Ectodermal cell (in vitro differentiated cells): ENCODE data around the gene SSTR3.

ENCODE experiments used
- H3K27ac ChIP-seq: 2 replicates; pipeline ENCODE4 v1.7.0; 2013; ENCODE audit warnings: mild to moderate bottlenecking, low read depth, low read length; ENCODE audit not compliant: insufficient read depth, poor library complexity, severe bottlenecking
- H3K27me3 ChIP-seq: 2 replicates; pipeline ENCODE4 v1.7.0; 2013; ENCODE audit warnings: mild to moderate bottlenecking, low read length; ENCODE audit not compliant: insufficient read depth, control insufficient read depth, poor library complexity, severe bottlenecking
- H3K36me3 ChIP-seq: one replicate; pipeline ENCODE4 v1.7.0; 2013; ENCODE audit warnings: low read length; ENCODE audit not compliant: control insufficient read depth, insufficient read depth
- H3K4me1 ChIP-seq: one replicate; pipeline ENCODE4 v1.7.0; 2013; ENCODE audit warnings: low read length; ENCODE audit not compliant: control insufficient read depth, insufficient read depth
- H3K4me3 ChIP-seq: 2 replicates; pipeline ENCODE4 v1.7.0; 2013; ENCODE audit warnings: low read depth, low read length, control low read depth; ENCODE audit not compliant: insufficient read depth
- H3K9me3 ChIP-seq: 2 replicates; pipeline ENCODE4 v1.7.0; 2013; ENCODE audit warnings: mild to moderate bottlenecking, low read length, moderate library complexity; ENCODE audit not compliant: control insufficient read depth
- WGBS, 2 experiments: methylation state at CpG; one replicate each; pipeline ENCODE4 v1.1.7; 2013; ENCODE audit warnings: missing lambda C conversion rate in 2 of 2; 5-methylcytosine and 5-hydroxymethylcytosine counted together

SSTR3 gene

DNA sequence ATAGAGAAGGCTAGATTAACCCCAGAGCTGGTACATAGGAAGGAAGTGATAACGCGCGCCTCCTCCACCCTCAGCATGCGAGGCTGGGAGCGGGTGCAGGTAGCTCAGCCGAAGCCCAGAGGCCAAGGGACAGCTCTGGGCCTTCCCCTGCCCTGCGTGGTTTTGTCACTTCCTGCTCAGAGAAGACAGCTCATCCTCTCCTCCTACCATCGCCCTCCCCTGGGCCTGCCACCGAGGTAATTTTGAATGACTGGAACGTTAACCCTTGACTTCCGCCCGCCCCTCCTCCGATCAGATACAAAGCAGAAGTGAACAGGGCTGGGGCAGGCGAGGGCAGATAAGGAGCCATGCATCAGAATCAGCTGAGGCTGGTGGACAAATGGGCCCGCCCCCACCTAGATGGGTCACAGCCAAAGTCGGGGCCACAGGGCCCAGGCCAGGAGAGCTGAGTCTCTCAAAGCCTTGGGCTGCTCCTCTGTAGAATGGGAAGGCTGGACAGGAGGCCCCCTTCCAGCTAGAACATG lies 30.2 kb upstream of the SSTR3 start:
- Histone ChIP-seq H3K9me3 (no peaks in the 10 kb centered on the region), H3K27me3 (no peaks in the 10 kb centered on the region), H3K4me3 (no peak overlapping the region), H3K36me3 (no peaks in the 10 kb centered on the region), H3K27ac (no peak overlapping the region), H3K4me1 (peaks cover 5% of the 10 kb centered on the region)
- 72 to 75% methylated on average over 16 of the region's 16 CpGs for WGBS, 2 experiments

DNA sequence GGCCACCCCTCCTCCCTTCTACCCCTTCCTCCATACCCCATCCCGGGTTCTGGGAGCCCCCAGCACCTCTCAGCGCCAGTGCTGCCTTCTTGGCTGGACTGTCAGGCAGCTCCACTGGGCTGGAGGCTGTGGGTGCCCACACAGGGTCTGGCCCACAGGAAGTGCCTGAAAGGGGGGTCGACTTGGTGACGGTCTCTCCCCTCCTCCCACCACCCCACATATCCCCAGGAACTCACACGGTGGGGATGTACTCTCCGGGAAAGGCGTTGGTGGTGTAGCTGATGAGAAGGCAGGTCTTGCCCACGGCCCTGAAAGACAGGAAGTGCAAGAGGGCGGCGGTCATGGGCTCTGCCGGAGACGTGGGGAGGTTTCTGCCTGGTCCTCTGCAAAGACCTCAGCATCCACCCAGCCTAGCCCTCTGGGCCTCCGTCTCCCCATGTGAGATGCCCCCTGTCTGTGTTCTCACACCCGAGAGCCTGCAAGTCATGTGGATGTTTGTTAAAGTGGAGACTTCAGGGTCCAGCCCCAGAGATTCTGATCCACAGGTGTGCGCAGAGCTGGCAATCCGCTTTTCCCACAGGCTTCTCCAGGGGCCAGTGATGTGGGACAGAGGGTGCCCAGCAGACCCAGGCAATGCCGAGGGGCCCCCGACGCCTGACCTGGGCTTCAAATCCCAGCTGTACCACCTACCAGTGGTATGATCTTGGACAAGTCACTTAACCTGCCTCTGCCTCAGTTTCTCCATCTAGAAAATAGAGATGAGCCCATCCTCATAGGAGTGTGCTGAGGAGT lies 29.3 kb upstream of the SSTR3 start:
- no peak overlapping the region for H3K4me3 ChIP-seq
- 85 to 86% methylated on average over 19 of the region's 19 CpGs for WGBS, 2 experiments
- H3K27ac ChIP-seq = no peak overlapping the region
- H3K36me3 ChIP-seq = no peaks in the 10 kb centered on the region
- H3K9me3 ChIP-seq = no peaks in the 10 kb centered on the region
- H3K27me3 ChIP-seq = no peaks in the 10 kb centered on the region
- H3K4me1 ChIP-seq = peaks cover 5% of the 10 kb centered on the region

DNA sequence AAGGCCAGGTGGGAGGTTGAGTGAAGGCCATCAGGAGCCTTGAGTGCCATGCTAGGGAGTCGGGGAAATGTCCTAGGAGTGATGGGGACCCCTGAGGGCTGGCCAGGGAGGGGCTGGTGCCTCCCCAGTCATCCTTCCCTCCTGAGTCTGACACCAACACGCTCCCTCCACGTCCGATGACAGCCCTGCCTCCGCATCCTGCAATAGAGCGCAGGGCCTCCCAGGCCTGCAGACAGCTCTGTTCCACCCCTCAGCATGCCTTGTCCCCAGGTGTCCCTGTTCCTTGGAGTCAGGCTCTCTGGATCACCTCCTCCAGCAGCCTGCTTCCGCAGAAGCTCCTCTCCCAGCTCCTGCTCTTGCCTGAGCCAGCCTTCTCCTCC lies 28.7 kb upstream of the SSTR3 start:
- Histone ChIP-seq H3K4me1 (peaks cover 5% of the 10 kb centered on the region), H3K36me3 (no peaks in the 10 kb centered on the region), H3K27ac (no peak overlapping the region), H3K27me3 (no peaks in the 10 kb centered on the region), H3K9me3 (no peaks in the 10 kb centered on the region), H3K4me3 (no peak overlapping the region)
- 88 to 92% methylated on average over 7 of the region's 7 CpGs for WGBS, 2 experiments

DNA sequence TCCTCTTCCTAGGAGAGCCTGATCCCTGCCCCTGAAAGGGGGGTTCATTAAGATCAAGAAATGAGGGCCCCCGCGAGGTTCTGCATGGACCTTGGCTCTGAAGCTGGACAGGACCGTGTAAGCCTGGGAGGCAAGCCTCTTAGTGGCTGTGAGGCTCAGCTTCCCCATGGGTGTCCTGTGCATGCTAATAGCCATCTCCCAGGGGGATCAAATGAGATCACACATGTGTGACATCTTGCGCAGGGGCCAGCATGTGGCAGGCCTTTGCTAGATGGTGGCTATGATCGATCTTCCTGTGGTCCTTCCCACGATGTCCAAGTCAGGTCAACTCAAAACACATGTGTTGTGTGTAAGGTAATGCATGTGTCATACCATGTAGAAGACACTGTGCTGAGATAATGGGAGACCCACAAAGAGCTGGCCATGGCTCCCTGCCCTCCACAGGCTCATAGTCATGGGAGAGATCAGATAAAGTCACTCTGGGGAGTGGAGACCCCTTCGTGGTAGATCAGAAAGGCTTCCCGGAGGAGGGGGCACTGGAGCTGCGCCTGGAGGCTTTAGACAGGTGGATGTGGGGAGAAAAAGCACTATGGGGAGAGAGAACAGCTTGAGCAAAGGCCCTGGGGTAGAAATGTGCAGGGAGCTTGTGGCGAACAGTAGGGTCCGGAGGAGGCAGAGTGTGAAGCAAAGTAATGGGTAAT lies 28.1 kb upstream of the SSTR3 start:
- no peaks in the 10 kb centered on the region for H3K36me3 ChIP-seq
- H3K9me3 ChIP-seq = no peaks in the 10 kb centered on the region
- H3K27ac ChIP-seq = no peak overlapping the region
- peaks cover 5% of the 10 kb centered on the region for H3K4me1 ChIP-seq
- 86 to 87% methylated on average over 11 of the region's 11 CpGs for WGBS, 2 experiments
- H3K27me3 ChIP-seq = no peaks in the 10 kb centered on the region
- no peak overlapping the region for H3K4me3 ChIP-seq

DNA sequence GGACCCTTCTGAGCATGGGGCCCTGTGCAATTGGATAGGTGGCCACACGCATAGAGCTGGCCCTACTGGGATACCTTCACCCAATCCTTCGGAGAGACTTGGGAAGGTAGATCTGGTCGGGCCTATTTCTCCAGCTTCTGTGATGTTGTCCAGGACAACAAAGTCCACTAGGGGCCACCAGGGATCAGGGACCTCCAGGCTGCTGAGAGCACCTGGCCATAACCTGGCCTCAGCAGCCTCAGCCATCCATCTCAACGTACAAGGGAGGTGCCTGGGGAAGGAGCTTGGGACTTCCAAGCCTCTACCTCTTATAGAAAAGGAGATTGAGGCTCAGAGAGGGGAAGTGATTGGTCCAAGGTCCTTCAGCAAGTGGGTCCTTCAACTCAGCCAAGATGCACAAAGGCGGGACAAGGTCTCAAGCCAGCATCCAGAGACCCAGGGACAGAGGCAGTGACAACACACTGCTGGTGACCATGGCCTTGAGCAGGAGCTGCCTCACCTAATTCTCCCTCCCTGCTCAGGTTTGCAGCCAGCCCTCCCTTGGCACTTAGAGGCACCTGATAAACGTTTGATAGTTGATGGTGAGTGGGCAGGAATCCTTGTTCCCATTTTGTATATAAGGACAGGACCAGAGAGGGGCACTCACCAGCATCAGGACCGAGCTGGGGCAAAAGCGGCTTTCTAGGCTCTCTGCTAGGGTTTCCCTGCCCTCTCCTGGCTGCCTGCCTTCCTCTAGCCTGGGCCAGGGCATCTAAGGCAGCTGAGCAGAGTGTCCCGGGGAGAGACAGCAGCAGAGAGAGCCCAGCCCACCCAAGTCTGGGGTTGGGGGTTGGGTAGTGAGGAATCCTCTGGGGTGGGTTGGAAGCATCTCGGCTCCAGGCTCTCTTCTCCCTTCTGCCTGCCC lies 27.3 kb upstream of the SSTR3 start:
- Histone ChIP-seq H3K4me1 (peaks cover 5% of the 10 kb centered on the region), H3K27me3 (no peaks in the 10 kb centered on the region), H3K27ac (no peak overlapping the region), H3K9me3 (no peaks in the 10 kb centered on the region), H3K4me3 (no peak overlapping the region), H3K36me3 (no peaks in the 10 kb centered on the region)
- 79 to 80% methylated on average over 10 of the region's 10 CpGs for WGBS, 2 experiments

DNA sequence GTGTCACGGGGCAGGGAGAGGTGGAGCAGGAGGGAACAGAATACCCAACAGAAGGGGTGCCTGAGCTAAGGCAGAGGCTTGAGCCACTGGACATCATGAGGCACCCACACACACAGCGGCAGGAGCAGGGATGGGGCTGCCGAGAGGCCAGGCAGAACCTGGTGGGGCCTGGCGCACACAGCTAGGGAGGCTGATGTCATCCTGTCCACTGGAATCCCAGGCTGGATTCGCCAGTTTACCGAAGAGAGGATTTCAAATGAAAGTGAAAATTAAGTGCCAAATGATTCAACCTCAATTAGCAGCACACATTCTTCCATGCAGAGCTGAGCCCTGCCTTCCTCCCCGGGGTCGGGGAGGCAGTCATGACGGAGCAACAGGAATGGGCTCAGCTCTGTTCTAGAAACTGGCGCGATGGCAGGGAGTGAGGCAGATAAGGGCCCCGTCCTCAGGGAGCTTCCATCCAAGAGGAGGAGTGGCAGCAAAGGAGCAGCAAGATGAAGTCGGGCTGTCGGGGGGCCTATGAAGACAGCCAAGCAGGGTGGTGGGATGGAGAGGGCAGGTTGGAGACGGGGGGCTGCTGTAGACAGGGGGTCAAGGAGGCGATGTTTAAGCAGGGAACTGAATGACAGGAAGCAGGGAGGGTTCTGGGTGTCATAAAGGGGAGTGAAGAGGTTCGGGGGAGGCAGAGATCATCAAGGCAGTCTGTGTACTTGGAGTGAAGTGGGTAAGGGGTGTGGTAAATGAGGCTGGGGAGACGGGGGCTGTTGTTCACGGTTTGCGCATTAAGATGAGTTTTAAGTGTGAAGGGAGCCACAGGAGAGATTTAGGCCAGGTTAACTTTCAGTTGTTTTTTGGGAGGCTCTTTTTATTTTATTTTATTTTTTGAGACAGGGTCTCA lies 25.3 kb upstream of the SSTR3 start:
- H3K4me3 ChIP-seq = no peak overlapping the region
- H3K4me1 ChIP-seq = peaks cover 4% of the 10 kb centered on the region
- WGBS, 2 experiments = 90 to 92% methylated on average over 20 of the region's 20 CpGs
- no peaks in the 10 kb centered on the region for H3K27me3 ChIP-seq
- no peaks in the 10 kb centered on the region for H3K9me3 ChIP-seq
- no peaks in the 10 kb centered on the region for H3K36me3 ChIP-seq
- no peak overlapping the region for H3K27ac ChIP-seq

DNA sequence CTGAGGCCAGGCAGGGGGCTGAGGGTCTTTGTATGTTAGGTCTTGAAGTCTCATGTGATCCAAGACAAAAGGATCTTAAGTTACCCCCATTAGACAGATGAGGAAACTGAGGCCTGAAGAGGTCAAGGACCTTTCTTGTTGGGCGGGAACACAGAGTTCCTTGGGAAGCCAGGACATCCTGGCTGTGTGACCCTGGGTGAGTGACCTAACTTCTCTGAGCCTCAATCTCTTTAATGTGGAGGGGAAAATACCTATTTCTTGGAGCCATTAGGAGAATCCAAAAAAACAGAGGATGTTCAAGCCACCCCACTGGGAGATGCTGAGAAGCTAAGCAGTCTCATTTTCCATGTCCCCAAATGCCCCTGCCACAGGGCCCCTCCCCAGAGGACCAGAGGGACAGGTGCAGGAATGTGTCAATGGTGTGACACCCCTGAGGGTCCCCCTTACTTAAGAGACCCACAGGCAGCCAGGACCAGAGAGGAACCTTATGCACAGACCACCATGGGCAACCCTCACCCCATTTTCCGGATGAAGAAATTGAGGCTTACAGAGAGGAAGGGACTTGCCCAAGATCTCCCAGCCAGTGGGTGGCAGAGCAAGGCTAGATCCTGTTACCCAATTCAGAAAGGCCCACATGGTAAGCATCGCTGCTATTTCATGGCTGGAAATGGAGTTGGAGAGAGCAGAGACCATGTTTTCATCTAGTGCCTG lies 23.8 kb upstream of the SSTR3 start:
- no peaks in the 10 kb centered on the region for H3K27me3 ChIP-seq
- no peaks in the 10 kb centered on the region for H3K36me3 ChIP-seq
- 94 to 96% methylated on average over 3 of the region's 3 CpGs for WGBS, 2 experiments
- H3K27ac ChIP-seq = no peak overlapping the region
- no peaks in the 10 kb centered on the region for H3K9me3 ChIP-seq
- H3K4me1 ChIP-seq = no peaks in the 10 kb centered on the region
- no peak overlapping the region for H3K4me3 ChIP-seq

DNA sequence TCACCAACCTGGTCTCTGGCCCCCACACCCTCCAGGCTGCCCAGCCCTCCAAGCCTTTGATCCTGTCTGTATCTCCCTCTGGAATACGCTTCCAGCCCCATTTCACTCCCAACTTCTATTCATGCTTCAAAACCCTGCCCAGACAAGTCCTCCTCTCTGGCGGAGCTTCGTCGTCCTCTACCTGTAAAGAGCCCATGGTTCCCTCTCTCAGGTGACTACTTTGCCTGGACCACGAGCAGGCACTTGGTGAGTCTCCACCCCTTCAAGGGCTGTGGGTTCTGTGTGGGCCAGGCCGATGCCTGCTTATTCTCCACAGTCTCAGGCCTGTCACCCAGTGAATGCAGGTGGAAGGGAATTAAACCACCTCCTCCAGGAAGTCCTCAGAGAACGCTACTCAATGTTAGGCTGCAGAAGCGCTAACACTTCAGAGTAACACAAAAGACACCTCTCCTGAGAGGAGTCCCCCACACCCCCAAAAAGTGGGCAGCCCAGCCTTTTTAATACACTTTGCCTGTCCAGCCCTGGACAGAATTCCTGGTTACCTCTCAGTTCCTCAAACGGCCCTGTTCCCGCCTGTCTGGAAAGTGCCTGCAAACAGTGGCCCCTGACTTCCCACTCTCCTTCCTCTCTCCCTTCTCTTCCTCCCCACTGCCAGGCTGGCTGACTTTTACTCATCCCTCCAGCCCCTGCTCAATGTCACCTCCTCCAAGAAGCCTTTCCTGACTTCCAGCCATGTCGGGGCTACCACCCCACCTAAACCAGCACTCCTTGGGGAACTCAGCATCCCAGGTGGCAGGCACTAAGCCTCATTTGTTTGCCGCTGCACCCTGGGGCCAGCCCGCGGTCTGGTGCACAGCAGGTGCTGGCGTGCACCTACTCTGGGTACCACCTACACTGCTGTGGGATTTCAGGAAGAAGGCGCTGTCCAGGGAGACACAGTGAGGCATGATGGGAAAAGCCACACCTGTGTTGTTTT lies 22.7 kb upstream of the SSTR3 start:
- no peaks in the 10 kb centered on the region for H3K4me1 ChIP-seq
- H3K4me3 ChIP-seq = no peak overlapping the region
- 84 to 85% methylated on average over 16 of the region's 16 CpGs for WGBS, 2 experiments
- no peaks in the 10 kb centered on the region for H3K9me3 ChIP-seq
- no peaks in the 10 kb centered on the region for H3K36me3 ChIP-seq
- no peak overlapping the region for H3K27ac ChIP-seq
- no peaks in the 10 kb centered on the region for H3K27me3 ChIP-seq
